ENCODE measurements around the gene TMEM79. TPM values are rescaled to one million over a fixed set of nuclear protein-coding genes. Genes with fewer than 3 reads are reported as not detected.

TMEM79 gene
- polyA plus RNA-seq (ENCODE audit: insufficient read length), result 4.3 TPM

GRCh38 chr1:156284112-156284511, at the start of gene TMEM79:
TSS of gene TMEM79 (plus strand) at chr1:156284325. CDS start at chr1:156285227, 902 bp downstream.
- DNase-seq (ENCODE audit: low read depth), result no peak

- no peak for DNase-seq (ENCODE audit: low read depth)
These were observed 48.0 kb upstream of the TMEM79 start for GRCh38 chr1:156236164-156236563.

- no peak for DNase-seq (ENCODE audit: low read depth)
These were observed 45.9 kb upstream of the TMEM79 start for GRCh38 chr1:156238248-156238647.

- DNase-seq (ENCODE audit: low read depth), result no peak
These were observed 42.8 kb upstream of the TMEM79 start for GRCh38 chr1:156241311-156241811.

- no peak for DNase-seq (ENCODE audit: low read depth)
These were observed 42.2 kb upstream of the TMEM79 start, which contains the start of gene BGLAP for GRCh38 chr1:156241926-156242325. TSS of gene BGLAP (plus strand) at chr1:156242184. CDS start at chr1:156242232, 48 bp downstream.

- DNase-seq (ENCODE audit: low read depth), result no peak
These were observed 41.4 kb upstream of the TMEM79 start for GRCh38 chr1:156242738-156243137.

- no peak for DNase-seq (ENCODE audit: low read depth)
These were observed 40.0 kb upstream of the TMEM79 start for GRCh38 chr1:156244126-156244525.

GRCh38 chr1:156244712-156245111, 39.4 kb upstream of the TMEM79 start:
- no peak for DNase-seq (ENCODE audit: low read depth)

- no peak for DNase-seq (ENCODE audit: low read depth)
These were observed 38.5 kb upstream of the TMEM79 start for GRCh38 chr1:156245451-156246232.

- DNase-seq (ENCODE audit: low read depth), result no peak
These were observed 37.8 kb upstream of the TMEM79 start for GRCh38 chr1:156246241-156246780.

GRCh38 chr1:156246781-156247459, 37.2 kb upstream of the TMEM79 start:
- no peak for DNase-seq (ENCODE audit: low read depth)

- no peak for DNase-seq (ENCODE audit: low read depth)
These were observed 36.4 kb upstream of the TMEM79 start, which contains the start of gene PAQR6 for GRCh38 chr1:156247460-156248322. TSS of gene PAQR6 (minus strand) at chr1:156248056. CDS start at chr1:156246731, 1,325 bp downstream.

- DNase-seq (ENCODE audit: low read depth), result no peak
These were observed 35.8 kb upstream of the TMEM79 start for GRCh38 chr1:156248323-156248683.

GRCh38 chr1:156249593-156249992, 34.5 kb upstream of the TMEM79 start:
- no peak for DNase-seq (ENCODE audit: low read depth)

GRCh38 chr1:156251527-156251926, 32.6 kb upstream of the TMEM79 start:
- no peak for DNase-seq (ENCODE audit: low read depth)

- DNase-seq (ENCODE audit: low read depth), result no peak
These were observed 30.5 kb upstream of the TMEM79 start for GRCh38 chr1:156253634-156254033.

GRCh38 chr1:156257711-156258110, 26.4 kb upstream of the TMEM79 start:
- DNase-seq (ENCODE audit: low read depth), result no peak

GRCh38 chr1:156258859-156259258, 25.3 kb upstream of the TMEM79 start:
- DNase-seq (ENCODE audit: low read depth), result no peak

GRCh38 chr1:156259805-156260204, 24.3 kb upstream of the TMEM79 start:
- no peak for DNase-seq (ENCODE audit: low read depth)

GRCh38 chr1:156260896-156261295, 23.2 kb upstream of the TMEM79 start:
- no peak for DNase-seq (ENCODE audit: low read depth)

GRCh38 chr1:156262461-156263287, 21.5 kb upstream of the TMEM79 start:
- no peak for DNase-seq (ENCODE audit: low read depth)

All from forelimb muscle (tissue), 1 donor.